ENCODE measurements around the gene THSD7A.
"Not testable (repeated sequence)": the region's sequence is repeated elsewhere in the genome, so short reads cannot be mapped to it uniquely, and the experiment has no call there.

THSD7A gene

GRCh38 chr7:11587048-11587447 lies 244.9 kb downstream of the THSD7A start:
- no peak for DNase-seq (ENCODE audit: low read depth)

- DNase-seq (ENCODE audit: low read depth), result no peak
Measured at GRCh38 chr7:11584406-11585031, 247.5 kb downstream of the THSD7A start.

GRCh38 chr7:11579141-11579540 lies 252.9 kb downstream of the THSD7A start:
- no peak for DNase-seq (ENCODE audit: low read depth)

GRCh38 chr7:11576310-11576709 lies 255.7 kb downstream of the THSD7A start:
- DNase-seq (ENCODE audit: low read depth), result no peak

- DNase-seq (ENCODE audit: low read depth), result no peak
Measured at GRCh38 chr7:11573128-11573750, 258.8 kb downstream of the THSD7A start.

GRCh38 chr7:11570922-11571550 lies 261.0 kb downstream of the THSD7A start:
- DNase-seq (ENCODE audit: low read depth), result no peak

- no peak for DNase-seq (ENCODE audit: low read depth)
Measured at GRCh38 chr7:11570205-11570604, 261.8 kb downstream of the THSD7A start.

- no peak for DNase-seq (ENCODE audit: low read depth)
Measured at GRCh38 chr7:11567571-11567970, 264.4 kb downstream of the THSD7A start.

GRCh38 chr7:11557627-11558026 lies 274.4 kb downstream of the THSD7A start:
- no peak for DNase-seq (ENCODE audit: low read depth)

- no peak for DNase-seq (ENCODE audit: low read depth)
Measured at GRCh38 chr7:11552676-11553296, 279.2 kb downstream of the THSD7A start.

GRCh38 chr7:11551470-11551869 lies 280.5 kb downstream of the THSD7A start:
- no peak for DNase-seq (ENCODE audit: low read depth)

- no peak for DNase-seq (ENCODE audit: low read depth)
Measured at GRCh38 chr7:11548532-11548931, 283.5 kb downstream of the THSD7A start.

- DNase-seq (ENCODE audit: low read depth), result no peak
Measured at GRCh38 chr7:11541330-11541729, 290.7 kb downstream of the THSD7A start.

- no peak for DNase-seq (ENCODE audit: low read depth)
Measured at GRCh38 chr7:11540271-11540761, 291.7 kb downstream of the THSD7A start.

- no peak for DNase-seq (ENCODE audit: low read depth)
Measured at GRCh38 chr7:11539853-11540252, 292.1 kb downstream of the THSD7A start.

GRCh38 chr7:11538751-11539299 lies 293.2 kb downstream of the THSD7A start:
- DNase-seq (ENCODE audit: low read depth), result no peak

- DNase-seq (ENCODE audit: low read depth), result no peak
Measured at GRCh38 chr7:11533229-11533820, 298.7 kb downstream of the THSD7A start.

- DNase-seq (ENCODE audit: low read depth), result no peak
Measured at GRCh38 chr7:11529382-11529781, 302.6 kb downstream of the THSD7A start.

- DNase-seq (ENCODE audit: low read depth), result no peak
Measured at GRCh38 chr7:11527707-11528106, 304.3 kb downstream of the THSD7A start.

- DNase-seq (ENCODE audit: low read depth), result no peak
Measured at GRCh38 chr7:11524476-11525397, 307.3 kb downstream of the THSD7A start.

- DNase-seq (ENCODE audit: low read depth), result not testable (repeated sequence)
Measured at GRCh38 chr7:11521964-11522499, 310.0 kb downstream of the THSD7A start.
